CD4-positive, alpha-beta T cell treated with Interleukin-6 for 4 hours (primary cell): ENCODE data around the gene KRTAP4-4.
"Not testable (repeated sequence)": the region's sequence is repeated elsewhere in the genome, so short reads cannot be mapped to it uniquely, and the experiment has no call there.

Source experiments
- DNase-seq: peaks from one replicate; pipeline ENCODE4 v3.0.0-alpha.2; 2020; ENCODE audit warnings: mixed read lengths

Gene KRTAP4-4

DNA sequence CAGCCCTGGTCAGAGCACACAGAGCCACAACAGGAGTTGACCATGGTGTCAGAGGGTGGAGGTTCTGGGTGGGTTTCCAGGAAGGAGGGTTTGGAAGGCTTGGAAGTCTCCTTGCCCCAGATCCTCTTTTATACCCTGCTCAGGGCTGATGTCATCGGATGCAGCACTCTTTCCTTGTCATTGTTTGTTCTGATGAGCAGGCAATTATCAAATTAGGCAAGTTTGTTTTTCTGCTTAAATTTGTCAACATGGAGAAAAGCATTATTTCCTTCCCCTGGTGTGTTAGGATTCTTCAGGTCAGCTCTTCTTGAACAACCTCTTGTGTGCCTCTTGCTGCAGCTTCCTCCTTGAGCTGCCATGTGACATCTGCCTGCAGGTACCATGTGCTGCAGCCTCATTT, at the start of gene KRTAP4-4:
TSS of gene KRTAP4-4 (minus strand) at position 101 of the 400 bp plus-strand sequence. CDS start at position 44, 57 bp downstream.
- no peak for DNase-seq

DNA sequence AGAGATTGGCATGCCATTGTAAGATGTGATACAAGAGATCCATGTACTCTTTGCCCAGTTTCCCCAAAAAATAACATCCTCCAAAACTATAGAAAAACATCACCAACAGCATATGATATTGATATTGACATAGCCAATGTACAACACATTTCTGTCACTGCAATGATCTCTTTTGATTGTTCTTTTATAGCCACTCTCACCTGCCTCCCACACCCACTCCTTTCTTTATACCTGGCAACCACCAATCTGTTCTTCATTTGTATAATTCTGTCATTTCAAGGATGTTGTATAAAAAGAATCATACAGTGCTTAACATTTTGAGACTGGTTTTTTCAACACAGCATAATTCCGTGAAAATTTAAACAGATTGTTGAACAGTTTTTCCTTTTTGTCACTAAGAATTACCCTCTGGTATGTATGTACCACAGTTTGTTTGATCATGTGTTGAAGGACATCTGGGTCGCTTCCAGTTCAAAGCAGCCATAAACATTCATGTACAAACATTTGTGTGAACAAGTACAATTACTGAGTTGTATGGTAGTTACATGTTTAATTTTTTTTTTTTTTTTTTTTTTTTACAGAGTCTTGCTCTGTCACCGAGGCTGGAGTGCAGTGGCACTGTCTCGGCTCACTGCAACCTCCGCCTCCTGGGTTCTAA, 39.0 kb upstream of the KRTAP4-4 start:
- DNase-seq, result no peak

DNA sequence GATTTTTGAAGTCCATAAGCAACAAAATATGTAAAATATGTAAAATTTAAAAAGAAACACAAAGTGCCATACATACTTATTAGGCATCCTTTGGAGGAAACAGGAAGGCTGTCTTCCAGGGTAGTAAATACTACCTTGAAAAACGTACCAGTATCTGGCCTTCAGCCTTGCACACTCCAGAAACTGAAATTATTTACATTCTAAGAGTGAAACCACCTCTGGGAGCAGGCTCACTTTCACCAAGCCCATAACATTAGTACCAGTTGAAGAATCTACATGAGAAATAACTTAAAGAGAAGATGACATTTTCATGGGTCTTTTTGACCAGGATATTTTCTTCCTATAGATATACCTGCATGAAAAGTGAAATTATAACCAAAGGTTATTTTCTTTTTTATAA, 35.5 kb upstream of the KRTAP4-4 start:
- no peak for DNase-seq

DNA sequence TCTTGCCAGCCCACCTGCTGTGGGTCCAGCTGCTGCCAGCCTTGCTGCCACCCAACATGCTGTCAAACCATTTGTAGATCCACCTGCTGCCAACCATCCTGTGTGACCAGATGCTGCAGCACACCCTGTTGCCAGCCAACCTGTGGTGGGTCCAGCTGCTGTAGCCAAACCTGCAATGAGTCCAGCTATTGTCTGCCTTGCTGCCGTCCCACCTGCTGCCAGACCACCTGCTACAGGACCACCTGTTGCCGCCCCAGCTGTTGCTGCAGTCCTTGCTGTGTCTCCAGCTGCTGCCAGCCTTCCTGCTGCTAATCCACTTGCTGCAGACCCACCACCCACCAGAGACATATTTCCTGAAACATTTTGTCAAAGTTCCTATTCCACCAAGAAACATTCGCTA, 29.8 kb upstream of the KRTAP4-4 start:
- DNase-seq, result no peak

DNA sequence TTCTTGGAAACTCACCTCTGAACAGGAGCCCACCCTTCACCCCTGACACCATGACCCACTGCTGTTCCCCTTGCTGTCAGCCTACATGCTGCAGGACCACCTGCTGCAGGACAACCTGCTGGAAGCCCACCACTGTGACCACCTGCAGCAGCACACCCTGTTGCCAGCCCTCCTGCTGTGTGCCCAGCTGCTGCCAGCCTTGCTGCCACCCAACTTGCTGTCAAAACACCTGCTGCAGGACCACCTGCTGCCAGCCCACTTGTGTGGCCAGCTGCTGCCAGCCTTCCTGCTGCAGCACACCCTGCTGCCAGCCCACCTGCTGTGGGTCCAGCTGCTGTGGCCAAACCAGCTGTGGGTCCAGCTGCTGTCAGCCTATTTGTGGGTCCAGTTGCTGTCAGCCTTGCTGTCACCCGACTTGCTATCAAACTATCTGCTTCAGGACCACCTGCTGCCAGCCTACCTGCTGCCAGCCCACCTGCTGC, 29.3 kb upstream of the KRTAP4-4 start, which contains the start of gene KRTAP9-1:
TSS of gene KRTAP9-1 (plus strand) at position 51 of the 482 bp plus-strand sequence. CDS start at position 51, 0 bp downstream.
- not testable (repeated sequence) for DNase-seq

DNA sequence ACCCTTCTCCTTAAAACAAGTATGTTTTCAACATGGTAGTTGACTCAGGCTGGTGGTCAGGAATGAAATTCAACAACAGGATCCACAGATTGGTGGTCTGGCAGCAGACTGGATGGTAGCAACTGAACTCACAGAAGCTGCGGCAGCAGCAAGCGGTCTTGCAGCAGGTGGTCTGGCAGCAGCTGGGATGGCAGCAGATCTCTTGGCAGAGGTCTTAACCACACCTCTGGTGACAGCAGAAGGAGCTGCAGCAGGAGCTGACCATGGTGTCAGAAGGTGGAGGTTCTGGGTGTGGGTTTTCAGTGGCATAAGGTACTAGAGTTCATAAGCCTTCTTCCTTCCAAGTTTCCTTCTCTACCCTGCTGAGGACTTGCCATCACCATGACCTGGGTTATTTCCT, 26.3 kb upstream of the KRTAP4-4 start:
- no peak for DNase-seq

DNA sequence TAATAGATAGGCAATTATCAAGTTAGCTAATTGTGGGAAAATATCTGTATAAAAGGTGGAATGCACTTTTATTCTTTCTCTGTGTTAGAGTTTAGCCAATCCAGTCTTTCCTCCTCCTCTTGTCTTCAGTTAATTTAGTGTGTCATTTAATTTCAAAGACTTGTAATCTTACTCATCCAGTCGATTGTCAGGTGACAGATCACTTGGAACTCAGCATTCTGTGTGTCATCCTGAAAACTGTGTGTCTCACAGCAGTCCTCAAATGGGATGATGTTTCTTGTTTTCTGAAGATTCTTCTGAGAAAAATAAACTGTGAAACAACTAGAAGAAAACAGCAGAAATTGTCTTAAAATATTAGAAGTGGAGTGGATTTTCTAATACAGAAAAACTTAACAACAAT, 24.5 kb upstream of the KRTAP4-4 start:
- no peak for DNase-seq

DNA sequence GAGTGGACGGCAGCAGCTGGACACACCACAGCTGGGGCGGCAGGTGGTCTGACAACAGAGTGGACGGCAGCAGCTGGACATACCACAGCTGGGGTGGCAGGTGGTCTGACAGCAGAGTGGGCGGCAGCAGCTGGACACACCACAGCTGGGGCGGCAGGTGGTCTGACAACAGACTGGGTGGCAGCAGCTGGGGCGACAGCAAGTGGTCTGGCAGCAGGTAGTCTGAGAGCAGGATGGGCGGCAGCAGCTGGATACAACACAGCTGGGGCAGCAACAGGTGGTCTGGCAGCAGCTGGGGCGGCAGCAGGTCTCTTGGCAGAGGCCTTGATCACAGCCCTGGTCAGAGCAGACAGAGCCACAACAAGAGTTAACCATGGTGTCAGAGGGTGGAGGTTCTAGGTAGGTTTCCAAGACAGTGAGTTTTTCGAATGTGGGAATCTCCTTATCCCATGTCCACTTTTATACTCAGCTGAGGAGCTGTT, 24.0 kb upstream of the KRTAP4-4 start, which contains the start of gene KRTAP4-1:
TSS of gene KRTAP4-1 (minus strand) at position 432 of the 482 bp plus-strand sequence. CDS start at position 375, 57 bp downstream.
- DNase-seq, result no peak

DNA sequence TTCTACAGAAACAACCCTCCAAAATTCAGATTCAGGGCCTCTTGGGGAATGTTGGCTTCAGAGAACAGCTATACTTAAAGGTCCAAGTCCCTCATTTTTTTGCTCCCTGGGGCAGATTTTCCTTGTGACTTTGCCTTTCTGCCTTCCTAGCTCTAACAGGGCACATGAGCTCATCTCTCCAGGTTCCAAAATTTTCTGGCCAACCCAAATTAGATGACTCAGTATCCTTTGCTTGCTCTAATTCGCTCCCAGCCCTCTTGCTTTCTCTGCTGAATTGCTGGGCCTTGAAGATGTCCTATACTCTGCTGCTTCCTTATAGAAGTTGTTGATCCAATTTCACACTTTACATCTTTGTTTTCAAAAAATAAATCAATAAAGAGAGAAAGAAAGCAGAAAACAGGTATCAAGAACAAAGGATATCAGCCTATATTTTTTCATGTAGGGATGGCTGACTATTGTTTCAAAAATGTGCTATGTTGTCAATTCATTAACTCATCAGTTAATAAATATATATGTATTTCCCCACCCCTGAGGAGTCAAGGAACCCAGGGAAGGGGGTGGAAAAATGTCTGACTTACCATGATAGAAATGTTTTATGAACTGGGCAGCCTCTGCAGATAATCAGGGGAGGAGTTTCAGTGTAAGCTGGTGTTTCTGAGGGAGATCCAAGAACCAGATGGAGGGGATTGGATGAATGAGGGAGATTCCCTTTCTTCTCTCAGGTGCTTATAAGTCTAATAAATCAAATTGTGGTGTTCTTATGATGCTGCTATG, 18.5 kb upstream of the KRTAP4-4 start:
- DNase-seq, result no peak

DNA sequence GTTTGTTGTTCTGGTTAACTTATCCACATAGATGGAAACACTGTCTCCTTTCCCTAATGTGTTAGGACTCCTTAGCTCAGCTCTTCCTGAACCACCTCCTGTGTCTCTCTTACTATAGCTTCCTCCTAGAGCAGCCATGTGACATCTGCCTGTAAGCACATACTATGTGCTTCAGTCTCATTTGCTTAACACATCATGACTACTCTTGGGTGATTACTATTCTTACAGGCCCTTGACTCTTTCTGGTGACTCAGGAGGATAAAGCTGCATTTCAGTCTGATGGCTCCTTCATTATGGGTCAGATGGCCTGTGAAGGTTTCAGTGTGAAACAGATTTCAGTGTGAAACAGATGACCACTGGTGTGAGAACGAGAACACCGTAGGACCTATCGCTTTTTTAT, 17.8 kb upstream of the KRTAP4-4 start:
- DNase-seq, result no peak

DNA sequence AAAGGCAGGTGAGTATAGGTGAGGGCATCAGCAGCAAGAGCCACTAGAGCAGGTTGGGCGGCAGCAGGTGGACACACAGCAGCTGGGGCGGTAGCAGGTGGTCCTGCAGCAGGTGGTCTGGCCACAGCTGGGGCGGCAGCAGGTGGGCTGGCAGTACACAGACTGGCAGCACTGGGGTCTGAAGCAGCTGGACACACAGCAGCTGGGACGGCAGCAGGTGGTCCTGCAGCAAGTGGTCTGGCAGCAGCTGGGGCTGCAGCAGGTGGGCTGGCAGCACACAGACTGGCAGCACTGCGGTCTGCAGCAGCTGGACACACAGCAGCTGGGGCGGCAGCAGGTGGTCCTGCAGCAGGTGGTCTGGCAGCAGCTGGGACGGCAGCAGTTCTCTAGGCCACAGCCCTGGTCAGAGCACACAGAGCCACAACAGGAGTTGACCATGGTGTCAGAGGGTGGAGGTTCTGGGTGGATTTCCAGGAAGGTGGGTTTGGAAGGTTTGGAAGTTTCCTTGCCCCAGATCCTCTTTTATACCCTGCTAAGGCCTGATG, 17.3 kb upstream of the KRTAP4-4 start, which contains the start of gene KRTAP4-2:
TSS of gene KRTAP4-2 (minus strand) at position 495 of the 545 bp plus-strand sequence. CDS start at position 438, 57 bp downstream.
- no peak for DNase-seq

DNA sequence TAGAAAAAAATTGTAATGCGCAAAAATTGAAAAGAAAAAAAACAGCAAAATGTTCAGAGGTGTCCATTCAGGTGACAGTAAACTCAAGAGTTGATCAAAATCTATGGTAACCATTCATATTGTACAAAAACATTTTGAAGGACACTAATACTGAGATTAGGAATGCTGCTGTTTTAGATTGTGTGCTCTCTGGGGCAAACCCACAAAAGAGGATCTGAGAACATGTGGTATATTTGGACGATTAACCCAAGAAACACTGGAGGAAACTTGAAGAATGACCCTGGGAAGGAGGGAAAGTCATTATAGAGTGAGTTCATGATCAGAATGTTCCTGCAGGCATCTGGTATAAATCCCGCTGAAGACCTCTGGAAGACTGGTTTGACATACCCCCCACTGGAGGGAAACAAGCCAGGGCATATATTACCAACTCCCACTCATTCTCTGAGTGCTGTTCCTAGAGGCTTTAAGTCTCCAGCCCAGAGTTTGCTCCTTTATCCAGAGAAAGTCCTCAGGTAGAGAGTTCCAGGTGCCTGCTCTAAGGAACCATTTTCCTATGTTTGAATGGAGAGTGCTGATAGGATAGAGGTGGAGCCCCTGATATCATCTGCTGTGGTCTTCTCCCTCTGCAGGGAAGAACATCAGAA, 16.3 kb upstream of the KRTAP4-4 start:
- no peak for DNase-seq

DNA sequence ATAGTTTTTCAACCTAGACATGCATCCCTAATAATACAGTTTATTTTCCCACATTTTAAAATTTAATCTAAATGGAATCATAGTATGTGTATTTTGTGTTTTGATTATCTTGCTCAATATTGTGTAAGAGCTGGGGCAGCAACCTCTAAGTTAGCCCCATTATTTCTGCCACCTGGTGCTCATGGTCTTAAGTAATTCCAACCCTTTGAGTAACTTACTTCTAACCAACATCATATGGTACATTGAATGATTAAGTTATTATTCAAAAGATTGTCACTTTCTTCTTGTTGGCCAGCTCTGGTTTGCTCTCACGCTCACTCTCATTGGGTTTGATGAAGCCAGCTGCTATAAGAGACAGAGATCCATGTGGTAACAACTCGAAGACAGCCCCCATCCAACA, 11.3 kb upstream of the KRTAP4-4 start:
- no peak for DNase-seq

DNA sequence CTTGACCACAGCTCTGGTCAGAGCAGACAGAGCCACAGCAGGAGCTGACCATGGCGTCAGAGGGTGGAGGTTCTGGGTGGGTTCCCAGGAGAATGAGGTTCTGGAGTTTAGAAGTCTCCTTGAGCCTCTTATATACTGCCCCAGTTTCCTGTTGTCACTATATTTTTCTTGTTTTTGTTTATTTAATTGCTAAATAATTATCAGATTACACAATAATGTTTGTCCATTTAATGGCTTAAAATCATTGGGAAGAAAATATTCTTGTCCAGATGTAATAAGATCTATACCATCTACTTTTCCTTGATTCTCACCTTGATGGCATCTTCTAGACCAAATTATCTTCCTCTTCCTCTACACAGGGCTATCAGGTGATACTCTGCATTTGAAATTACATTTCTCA, 7.6 kb upstream of the KRTAP4-4 start, which contains the start of gene KRTAP4-3:
TSS of gene KRTAP4-3 (minus strand) at position 101 of the 400 bp plus-strand sequence. CDS start at position 52, 49 bp downstream.
- DNase-seq, result no peak

DNA sequence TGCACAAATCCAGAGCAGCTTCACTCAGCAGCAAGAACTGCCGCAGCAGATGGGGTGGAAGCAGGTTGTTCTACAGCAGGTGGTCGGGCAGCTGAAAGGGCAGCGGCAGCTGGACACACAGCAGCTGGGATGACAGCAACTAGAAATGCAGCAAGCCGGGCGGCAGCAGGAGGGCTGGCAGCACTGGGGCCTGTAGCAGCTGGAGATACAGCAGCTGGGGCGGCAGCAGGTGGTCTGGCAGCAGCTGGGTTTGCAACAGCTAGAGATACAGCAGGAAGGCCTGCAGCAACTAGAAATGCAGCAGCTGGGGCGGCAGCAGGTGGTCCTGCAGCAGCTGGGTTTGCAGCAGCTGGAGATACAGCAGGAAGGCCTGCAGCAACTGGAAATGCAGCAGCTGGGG, 7.0 kb upstream of the KRTAP4-4 start:
- DNase-seq, result no peak

DNA sequence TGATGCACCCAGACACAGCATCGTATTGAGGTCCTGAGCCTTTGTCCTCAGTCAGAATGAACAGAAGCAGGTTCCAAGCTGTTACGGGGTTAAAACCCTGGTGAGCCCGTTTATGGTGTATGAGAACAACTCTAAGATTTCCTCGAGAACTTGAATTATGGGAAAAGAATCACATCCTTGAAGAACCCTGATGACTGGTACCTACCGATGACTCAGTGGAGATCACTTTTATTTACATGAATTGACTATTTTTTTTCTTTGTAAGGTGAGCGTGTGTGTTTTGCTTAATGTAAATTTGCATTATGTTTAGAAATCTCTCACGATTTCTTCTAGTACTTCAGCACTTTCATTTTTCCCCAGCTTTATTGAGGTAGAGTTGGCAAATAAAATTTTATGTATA, 3.3 kb upstream of the KRTAP4-4 start:
- DNase-seq, result no peak

DNA sequence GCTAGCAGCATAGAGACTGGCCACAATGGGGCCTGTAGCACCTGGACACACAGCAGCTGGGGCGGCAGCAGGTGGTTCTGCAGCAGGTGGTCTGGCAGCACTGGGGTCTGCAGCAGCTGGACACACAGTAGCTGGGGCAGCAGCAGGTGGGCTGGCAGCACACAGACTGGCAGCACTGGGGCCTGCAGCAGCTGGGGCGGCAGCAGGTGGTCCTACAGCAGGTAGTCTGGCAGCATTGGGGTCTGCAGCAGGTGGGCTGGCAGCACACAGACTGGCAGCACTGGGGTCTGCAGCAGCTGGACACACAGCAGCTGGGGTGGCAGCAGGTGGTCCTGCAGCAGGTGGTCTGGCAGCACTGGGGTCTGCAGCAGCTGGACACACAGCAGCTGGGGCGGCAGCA, 358 bp downstream of the KRTAP4-4 start:
- DNase-seq, result not testable (repeated sequence)

DNA sequence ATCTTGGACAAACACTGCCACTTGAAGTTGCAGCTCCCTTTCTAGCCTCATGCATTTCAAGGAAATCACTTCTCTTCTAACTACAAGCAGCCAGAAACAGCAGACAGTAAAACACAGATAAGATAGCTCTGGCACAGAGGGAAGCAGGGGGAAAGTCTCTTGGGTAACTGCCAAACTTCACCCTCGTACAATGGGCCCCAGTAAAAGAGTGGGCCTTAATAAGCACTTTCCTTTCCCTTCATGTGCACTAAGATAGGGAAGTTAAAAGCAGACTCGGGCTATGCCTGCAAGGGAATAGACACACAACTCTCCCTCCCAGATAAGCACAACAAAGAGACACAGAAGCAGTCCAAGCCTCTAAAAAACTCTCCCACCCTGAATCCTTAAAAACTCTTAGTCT, 6.7 kb downstream of the KRTAP4-4 start:
- DNase-seq, result no peak

DNA sequence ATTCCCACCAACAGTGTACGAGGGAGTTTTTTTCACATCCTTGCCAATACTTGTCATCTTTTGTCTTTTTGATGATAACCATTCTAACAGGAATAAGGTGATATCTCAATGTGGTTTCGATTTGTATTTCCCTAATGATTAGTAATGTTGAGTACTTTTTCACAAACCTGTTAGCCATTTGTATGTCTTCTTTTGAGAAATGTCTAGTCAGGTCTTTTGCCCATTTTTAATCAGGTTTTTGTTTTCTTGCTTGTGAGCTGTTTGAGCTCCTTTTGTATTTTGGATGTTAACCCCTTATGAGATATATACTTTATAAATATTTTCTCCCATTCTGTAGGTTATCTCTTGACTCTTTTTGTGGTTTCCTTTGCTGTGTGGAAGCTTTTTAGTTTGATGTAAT, 9.0 kb downstream of the KRTAP4-4 start:
- no peak for DNase-seq

DNA sequence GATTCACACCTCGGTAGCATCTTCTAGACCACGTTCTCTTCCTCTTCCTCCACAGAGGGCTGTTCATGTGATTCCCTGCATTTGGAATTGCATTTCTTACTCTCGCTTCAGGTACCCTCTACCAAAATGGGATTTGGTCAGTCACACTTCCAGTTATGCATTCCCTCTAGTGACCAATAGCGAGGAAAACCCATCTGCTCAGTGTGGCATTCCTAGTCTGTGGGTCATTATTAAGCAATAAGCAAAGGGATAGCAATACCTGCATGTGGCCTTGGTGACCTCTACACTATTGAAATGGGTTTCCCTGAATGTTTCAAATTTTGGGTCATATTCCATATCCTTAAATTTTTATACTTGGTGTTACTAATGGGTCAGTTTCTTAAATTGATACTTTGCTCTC, 10.5 kb downstream of the KRTAP4-4 start:
- no peak for DNase-seq

DNA sequence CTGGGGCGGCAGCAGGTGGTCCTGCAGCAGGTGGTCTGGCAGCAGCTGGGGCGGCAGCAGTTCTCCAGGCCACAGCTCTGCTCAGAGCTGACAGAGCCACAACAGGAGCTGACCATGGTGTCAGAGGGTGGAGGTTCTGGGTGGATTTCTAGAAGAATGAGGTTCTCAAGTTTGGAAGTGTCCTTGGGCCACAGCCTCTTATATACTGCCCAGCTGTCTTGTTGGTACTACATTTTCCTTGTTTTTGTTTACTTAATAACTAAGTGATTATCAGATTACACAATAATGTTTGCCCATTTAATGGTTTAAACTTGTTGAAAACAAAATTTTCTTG, 10.9 kb downstream of the KRTAP4-4 start, which contains the start of gene KRTAP4-5:
TSS of gene KRTAP4-5 (minus strand) at position 174 of the 334 bp plus-strand sequence. CDS start at position 116, 58 bp downstream.
- no peak for DNase-seq

DNA sequence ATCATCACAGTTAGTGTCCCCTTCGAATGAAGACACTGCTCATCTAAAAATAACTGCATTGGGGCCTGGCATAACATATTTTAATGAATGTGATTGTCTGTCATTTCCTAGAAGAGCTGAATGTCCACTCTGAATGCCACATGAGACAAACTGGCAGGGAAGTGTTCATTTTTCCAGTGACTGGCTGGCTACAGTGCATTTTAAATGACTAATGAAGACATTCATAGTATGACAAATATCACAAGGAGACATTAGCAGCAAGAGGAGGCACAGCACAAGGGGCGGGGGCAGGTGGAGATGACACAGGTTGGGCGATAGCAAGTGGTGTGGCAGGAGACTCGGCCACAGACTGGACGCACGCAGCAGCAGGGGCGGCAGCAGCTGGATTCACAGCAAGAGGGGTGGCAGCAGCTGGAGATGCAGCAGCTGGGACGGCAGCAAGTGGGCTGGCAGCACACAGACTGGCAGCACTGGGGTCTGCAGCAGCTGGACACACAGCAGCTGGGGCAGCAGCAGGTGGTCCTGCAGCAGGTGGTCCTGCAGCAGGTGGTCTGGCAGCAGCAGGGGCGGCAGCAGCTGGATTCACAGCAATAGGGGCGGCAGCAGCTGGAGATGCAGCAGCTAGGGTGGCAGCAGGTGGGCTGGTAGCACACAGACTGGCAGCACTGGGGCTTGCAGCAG, 11.4 kb downstream of the KRTAP4-4 start:
- not testable (repeated sequence) for DNase-seq
